ENCODE data around the gene LRRC3.

LRRC3 gene, protein sequence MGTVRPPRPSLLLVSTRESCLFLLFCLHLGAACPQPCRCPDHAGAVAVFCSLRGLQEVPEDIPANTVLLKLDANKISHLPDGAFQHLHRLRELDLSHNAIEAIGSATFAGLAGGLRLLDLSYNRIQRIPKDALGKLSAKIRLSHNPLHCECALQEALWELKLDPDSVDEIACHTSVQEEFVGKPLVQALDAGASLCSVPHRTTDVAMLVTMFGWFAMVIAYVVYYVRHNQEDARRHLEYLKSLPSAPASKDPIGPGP

DNA sequence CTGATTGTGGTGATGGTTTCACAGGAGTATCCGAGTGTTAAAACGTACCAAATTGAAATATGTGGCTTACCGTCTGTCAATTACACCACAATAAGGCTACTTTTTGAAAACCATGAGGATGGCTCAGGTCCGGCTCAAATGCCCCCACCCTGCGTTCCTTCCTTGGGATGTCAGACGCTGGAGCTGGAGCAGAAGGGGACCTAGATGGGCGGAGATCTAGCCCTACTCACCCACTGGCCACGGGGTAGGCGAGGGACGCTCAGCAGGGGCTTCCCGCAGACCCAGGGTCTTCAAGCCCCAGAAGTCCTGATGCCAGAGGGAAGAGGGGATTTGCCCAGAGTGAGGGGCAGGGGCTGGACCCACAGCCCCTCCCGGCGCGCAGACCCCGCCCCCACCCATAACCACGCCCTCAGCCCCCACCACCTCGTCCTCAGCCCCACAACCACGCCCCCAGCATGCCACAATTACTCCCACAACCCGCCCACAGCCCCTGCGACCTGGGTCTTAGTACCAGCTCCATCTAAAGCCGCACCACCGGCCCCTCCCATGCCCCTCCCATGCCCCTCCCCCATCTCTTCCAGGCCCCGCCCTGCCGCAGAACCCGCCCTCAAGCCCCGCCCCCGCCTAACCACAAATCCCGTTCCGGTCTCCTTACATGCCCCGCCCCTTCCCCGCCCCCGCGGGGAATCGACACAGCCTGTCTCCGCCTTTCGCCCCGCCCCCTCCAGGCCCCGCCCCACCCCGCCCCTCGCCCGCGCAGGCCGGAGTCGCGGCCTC lies at the start of gene LRRC3:
LRRC3 (plus strand) TSS at position 764 of the 777 bp plus-strand sequence. CDS start 1,135 bp downstream, outside the sequence.
- H3K27ac ChIP-seq (ENCODE audit: low read length): no peak within 1 kb of the TSS
- peak within 1 kb of the TSS; percentile 22; the same call in 1 of the 2 replicates for H3K4me2 ChIP-seq (ENCODE audit: low read depth, low read length)
- TF ChIP-seq EZH2phosphoT487 (IDR thresholded peaks at IDR 0.05; ENCODE audit: low read length): no peak
- TF ChIP-seq, protein P1, sequence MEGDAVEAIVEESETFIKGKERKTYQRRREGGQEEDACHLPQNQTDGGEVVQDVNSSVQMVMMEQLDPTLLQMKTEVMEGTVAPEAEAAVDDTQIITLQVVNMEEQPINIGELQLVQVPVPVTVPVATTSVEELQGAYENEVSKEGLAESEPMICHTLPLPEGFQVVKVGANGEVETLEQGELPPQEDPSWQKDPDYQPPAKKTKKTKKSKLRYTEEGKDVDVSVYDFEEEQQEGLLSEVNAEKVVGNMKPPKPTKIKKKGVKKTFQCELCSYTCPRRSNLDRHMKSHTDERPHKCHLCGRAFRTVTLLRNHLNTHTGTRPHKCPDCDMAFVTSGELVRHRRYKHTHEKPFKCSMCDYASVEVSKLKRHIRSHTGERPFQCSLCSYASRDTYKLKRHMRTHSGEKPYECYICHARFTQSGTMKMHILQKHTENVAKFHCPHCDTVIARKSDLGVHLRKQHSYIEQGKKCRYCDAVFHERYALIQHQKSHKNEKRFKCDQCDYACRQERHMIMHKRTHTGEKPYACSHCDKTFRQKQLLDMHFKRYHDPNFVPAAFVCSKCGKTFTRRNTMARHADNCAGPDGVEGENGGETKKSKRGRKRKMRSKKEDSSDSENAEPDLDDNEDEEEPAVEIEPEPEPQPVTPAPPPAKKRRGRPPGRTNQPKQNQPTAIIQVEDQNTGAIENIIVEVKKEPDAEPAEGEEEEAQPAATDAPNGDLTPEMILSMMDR (IDR thresholded peaks at IDR 0.05; ENCODE audit: low read length): no peak
- TF ChIP-seq EZH2 (optimal IDR thresholded peaks at IDR 0.05; ENCODE audit: low read depth, low read length): no peak
- H3K9me3 ChIP-seq (replicated peaks; ENCODE audit: insufficient read depth, low read length): no peaks in the 10 kb centered on the region
- peaks cover 92% of the 10 kb centered on the region for H3K27me3 ChIP-seq (replicated peaks; ENCODE audit: insufficient read depth, low read length)
- H2AFZ ChIP-seq (ENCODE audit: low read length): 0 out of 2 replicates have a peak within 1 kb of the TSS, but pooled peaks have one; percentile 9
- H3K79me2 ChIP-seq (ENCODE audit: low read length): no peaks in the 10 kb centered on the region
- no peak within 1 kb of the TSS for H3K9ac ChIP-seq (ENCODE audit: low read length)
- no peaks in the 10 kb centered on the region for H3K36me3 ChIP-seq (replicated peaks; ENCODE audit: insufficient read depth, low read length)
- no peaks in the 10 kb centered on the region for H4K20me1 ChIP-seq (ENCODE audit: insufficient read depth, low read length)
- H3K4me3 ChIP-seq (ENCODE audit: low read length): peak within 1 kb of the TSS; percentile 19; the same call in 1 of the 2 replicates
- H3K9me2 ChIP-seq (replicated peaks; ENCODE audit: insufficient read depth, low read length): no peaks in the 10 kb centered on the region
- peak; percentile 44 for DNase-seq
- H3F3A ChIP-seq (ENCODE audit: insufficient read depth, low read length): no peaks in the 10 kb centered on the region
- H3K4me1 ChIP-seq (ENCODE audit: low read length): no peaks in the 10 kb centered on the region

DNA sequence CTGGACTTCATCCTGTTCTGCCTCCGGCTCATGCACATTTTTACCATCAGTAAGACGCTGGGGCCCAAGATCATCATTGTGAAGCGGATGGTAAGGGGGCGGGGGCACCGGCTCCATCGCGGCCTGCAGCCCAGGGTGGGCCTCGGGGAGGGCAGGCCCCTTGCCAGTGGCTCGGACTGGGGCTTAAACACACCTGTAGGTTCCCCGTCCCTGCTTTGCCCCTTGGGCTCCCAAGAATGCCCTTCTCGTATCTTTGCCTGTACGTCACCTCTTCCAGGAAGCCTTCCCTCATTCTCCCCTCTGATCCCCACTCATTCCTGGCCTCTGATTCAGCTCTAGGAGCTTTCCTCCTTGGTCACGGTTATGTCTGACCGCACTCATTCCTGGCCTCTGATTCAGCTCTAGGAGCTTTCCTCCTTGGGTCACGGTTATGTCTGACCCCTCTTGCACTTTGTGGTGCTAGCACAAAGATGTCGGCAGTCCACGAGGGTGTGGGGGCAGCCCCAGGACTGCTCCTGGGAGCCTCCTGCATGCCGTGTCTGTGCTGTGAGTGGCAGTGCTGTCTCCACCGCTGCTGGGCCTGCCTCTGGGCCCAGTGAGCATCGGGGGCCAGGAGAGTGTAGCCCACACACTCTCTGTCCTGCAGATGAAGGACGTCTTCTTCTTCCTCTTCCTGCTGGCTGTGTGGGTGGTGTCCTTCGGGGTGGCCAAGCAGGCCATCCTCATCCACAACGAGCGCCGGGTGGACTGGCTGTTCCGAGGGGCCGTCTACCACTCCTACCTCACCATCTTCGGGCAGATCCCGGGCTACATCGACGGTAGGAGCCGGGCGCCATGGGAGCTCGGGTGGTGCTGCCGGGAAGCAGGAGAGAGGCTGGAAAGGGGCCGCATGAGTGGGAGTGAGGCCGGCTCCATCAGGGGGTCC lies 49.1 kb upstream of the LRRC3 start:
- H3K4me1 ChIP-seq (ENCODE audit: low read length): no peaks in the 10 kb centered on the region
- no peak overlapping the region for H3K27ac ChIP-seq (ENCODE audit: low read length)
- no peaks in the 10 kb centered on the region for H4K20me1 ChIP-seq (ENCODE audit: insufficient read depth, low read length)
- H3K36me3 ChIP-seq (replicated peaks; ENCODE audit: insufficient read depth, low read length): no peaks in the 10 kb centered on the region
- no peaks in the 10 kb centered on the region for H3K9me3 ChIP-seq (replicated peaks; ENCODE audit: insufficient read depth, low read length)
- no peaks in the 10 kb centered on the region for H3F3A ChIP-seq (ENCODE audit: insufficient read depth, low read length)
- no peak for DNase-seq
- no peaks in the 10 kb centered on the region for H3K9me2 ChIP-seq (replicated peaks; ENCODE audit: insufficient read depth, low read length)
- no peak overlapping the region for H2AFZ ChIP-seq (ENCODE audit: low read length)
- no peak overlapping the region for H3K4me2 ChIP-seq (ENCODE audit: low read depth, low read length)
- H3K27me3 ChIP-seq (replicated peaks; ENCODE audit: insufficient read depth, low read length): peaks cover 36% of the 10 kb centered on the region
- no peak overlapping the region for H3K4me3 ChIP-seq (ENCODE audit: low read length)
- TF ChIP-seq, protein P1 (IDR thresholded peaks at IDR 0.05; ENCODE audit: low read length): no peak
- TF ChIP-seq EZH2phosphoT487 (IDR thresholded peaks at IDR 0.05; ENCODE audit: low read length): no peak
- TF ChIP-seq EZH2 (optimal IDR thresholded peaks at IDR 0.05; ENCODE audit: low read depth, low read length): no peak
- H3K9ac ChIP-seq (ENCODE audit: low read length): no peak overlapping the region
- no peaks in the 10 kb centered on the region for H3K79me2 ChIP-seq (ENCODE audit: low read length)

- H2AFZ ChIP-seq (ENCODE audit: low read length): no peak overlapping the region
- H3K4me1 ChIP-seq (ENCODE audit: low read length): no peaks in the 10 kb centered on the region
- no peaks in the 10 kb centered on the region for H4K20me1 ChIP-seq (ENCODE audit: insufficient read depth, low read length)
- TF ChIP-seq, protein P1 (IDR thresholded peaks at IDR 0.05; ENCODE audit: low read length): no peak
- TF ChIP-seq EZH2phosphoT487 (IDR thresholded peaks at IDR 0.05; ENCODE audit: low read length): no peak
- no peak for TF ChIP-seq EZH2 (optimal IDR thresholded peaks at IDR 0.05; ENCODE audit: low read depth, low read length)
- H3K27ac ChIP-seq (ENCODE audit: low read length): no peak overlapping the region
- no peak overlapping the region for H3K4me3 ChIP-seq (ENCODE audit: low read length)
- H3K27me3 ChIP-seq (replicated peaks; ENCODE audit: insufficient read depth, low read length): peaks cover 37% of the 10 kb centered on the region
- H3K36me3 ChIP-seq (replicated peaks; ENCODE audit: insufficient read depth, low read length): no peaks in the 10 kb centered on the region
- no peaks in the 10 kb centered on the region for H3K9me3 ChIP-seq (replicated peaks; ENCODE audit: insufficient read depth, low read length)
- no peak for DNase-seq
- H3K9ac ChIP-seq (ENCODE audit: low read length): no peak overlapping the region
- no peaks in the 10 kb centered on the region for H3K79me2 ChIP-seq (ENCODE audit: low read length)
- H3K4me2 ChIP-seq (ENCODE audit: low read depth, low read length): no peak overlapping the region
- H3F3A ChIP-seq (ENCODE audit: insufficient read depth, low read length): no peaks in the 10 kb centered on the region
- H3K9me2 ChIP-seq (replicated peaks; ENCODE audit: insufficient read depth, low read length): no peaks in the 10 kb centered on the region
These were observed 48.4 kb upstream of the LRRC3 start for GRCh38 chr21:44406953-44407352.

All from MM.1S (cell line).